RKO (cell line): ENCODE measurements around the gene LGALS9B.
"Not testable (repeated sequence)": the region's sequence is repeated elsewhere in the genome, so short reads cannot be mapped to it uniquely, and the experiment has no call there.

ENCODE experiments used
- DNase-seq: peaks from one replicate; pipeline ENCODE4 v3.0.0-alpha.2; 2016; ENCODE audit warnings: low spot score

Gene LGALS9B

DNA sequence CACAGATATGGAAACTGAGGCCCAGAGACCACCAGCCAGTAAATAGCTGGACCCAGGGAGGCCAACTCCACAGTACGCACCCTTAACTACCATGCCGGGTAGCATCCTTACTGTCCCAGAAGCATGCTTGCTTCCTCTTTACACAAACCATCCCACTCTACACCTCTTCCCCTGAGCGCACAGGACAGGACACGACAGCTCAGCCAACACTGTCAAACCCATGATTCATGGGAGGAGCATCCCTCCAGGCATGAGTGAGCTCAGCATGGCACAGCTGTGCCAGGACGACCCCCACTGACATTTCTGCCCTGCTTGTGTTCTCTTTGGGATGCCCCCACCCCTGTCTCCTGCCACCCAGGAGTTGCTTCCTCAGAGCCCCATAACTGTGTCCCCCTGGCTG, 340 bp downstream of the LGALS9B start:
- DNase-seq: not testable (repeated sequence)

- not testable (repeated sequence) for DNase-seq
These were observed 786 bp downstream of the LGALS9B start for GRCh38 chr17:20466553-20466952.

DNA sequence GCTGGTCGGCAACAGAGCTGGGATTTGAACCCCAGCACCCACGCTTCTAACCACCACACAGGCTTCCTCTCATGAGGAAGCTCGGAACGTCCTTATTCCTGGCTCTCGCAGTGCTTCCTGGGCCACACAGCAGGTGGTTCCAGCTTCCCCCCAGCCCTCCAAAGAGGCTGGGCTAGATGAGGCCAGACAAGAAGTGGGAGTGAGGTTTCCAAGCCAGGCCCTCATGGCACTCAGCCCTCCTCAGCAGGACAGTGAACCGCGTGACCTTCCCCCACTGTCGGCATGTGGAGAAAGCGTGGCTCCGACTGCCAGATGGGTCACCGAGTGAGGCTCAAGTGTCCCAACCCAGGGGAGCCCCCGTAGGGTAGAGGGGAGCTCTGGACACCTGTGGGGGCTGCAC, 1.8 kb downstream of the LGALS9B start:
- not testable (repeated sequence) for DNase-seq

- DNase-seq: not testable (repeated sequence)
These were observed 2.4 kb downstream of the LGALS9B start for GRCh38 chr17:20464854-20465414.

DNA sequence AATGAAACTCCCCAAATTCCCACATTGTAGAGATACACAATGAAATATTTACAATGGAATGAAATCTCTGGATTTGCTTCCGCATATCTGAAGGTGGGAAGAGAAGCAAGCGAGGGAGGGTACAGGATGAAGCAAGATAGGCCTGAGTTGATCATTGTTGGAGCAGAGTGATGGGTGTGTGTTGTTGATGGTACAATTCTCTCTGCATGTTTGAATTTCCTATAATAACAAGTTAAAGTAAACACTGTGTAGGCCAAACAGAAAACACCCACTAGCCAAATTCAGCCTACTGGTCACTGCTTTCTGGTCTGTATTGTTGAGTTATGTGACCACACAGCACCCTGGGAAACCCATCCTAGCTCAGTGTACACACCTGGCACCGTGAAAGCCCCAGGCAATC, 5.2 kb downstream of the LGALS9B start:
- not testable (repeated sequence) for DNase-seq

GRCh38 chr17:20457848-20458381, 9.4 kb downstream of the LGALS9B start:
- not testable (repeated sequence) for DNase-seq

DNA sequence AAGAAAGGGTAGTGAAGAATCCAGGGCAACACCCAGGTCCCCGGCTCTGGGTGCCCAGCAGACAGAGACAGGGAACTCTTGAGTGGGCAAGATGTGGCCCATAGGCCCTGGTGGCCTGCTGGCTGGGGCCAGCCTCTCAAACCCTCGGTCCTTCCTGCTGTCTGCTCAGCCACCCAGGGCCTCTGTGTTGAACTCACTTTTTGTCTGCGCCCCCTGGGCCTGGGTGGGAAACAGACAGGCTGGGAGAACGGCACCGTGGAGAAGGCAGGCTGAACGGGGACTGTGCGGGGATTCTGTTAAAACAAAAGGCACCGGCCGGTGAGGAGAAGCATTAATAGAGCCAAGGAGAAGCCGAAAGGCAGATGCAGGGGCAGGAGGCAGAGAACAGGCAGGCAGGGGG, 12.2 kb downstream of the LGALS9B start:
- DNase-seq: not testable (repeated sequence)

GRCh38 chr17:20453820-20454434, 13.4 kb downstream of the LGALS9B start:
- DNase-seq: not testable (repeated sequence)

DNA sequence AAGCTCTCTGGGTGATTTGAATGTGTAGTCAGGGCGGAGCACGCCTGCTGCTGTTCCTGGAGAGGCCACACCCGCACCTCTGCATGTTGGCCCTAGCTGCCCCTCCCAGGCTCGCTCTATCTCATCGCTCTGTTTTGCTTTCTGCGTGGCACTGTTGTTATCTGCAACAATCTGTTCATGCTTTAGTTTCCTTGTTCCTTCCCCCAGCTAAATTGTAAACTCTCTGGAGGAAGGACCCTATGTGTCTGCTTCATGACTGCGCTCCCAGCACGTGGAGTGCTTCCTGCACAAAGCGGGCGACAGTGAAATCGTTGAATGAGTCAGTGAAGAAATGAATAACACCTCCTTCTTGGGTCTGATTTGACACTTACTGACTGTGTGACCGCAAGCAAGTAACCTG, 16.5 kb downstream of the LGALS9B start:
- DNase-seq: peak; percentile 1

DNA sequence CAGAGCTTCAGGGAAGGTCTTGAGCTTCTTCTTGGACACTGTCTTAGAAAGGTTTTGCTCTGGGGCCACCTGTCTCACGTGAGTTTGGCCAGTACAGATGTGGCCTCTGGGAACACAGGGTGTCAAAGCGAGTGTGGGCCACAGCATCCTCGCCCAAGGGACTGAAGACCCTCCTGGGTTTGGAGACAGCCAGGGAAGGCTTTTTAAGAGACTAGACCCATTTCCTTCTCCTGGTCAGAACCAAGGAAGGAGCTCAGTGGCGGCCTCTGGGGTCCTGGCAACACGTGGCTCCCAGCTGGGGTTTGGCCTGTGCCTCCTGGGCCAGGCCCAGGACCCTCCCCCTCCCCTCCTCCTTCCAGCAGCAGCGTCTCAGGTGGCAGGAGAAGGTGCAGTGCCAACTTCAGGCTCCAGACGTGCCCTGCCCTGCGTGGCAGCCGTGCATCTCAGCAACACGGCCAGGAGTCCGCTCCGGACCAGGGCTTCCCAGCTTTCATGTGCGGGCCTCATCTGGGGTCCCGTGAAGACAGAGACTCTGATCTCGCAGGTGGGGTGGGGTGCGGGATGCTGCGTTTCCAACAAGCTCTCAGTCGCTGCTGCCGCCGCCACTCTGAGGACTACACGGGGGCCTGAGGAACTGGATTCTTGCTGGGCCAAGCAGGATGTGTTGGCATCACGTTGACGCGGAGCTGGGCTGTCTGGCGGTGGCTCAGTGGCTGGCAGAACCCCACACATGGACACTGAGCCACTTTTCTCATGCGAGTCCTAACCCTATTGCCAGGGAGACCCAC, 19.6 kb downstream of the LGALS9B start:
- not testable (repeated sequence) for DNase-seq

- DNase-seq: not testable (repeated sequence)
These were observed 20.4 kb downstream of the LGALS9B start for GRCh38 chr17:20446895-20447294.

DNA sequence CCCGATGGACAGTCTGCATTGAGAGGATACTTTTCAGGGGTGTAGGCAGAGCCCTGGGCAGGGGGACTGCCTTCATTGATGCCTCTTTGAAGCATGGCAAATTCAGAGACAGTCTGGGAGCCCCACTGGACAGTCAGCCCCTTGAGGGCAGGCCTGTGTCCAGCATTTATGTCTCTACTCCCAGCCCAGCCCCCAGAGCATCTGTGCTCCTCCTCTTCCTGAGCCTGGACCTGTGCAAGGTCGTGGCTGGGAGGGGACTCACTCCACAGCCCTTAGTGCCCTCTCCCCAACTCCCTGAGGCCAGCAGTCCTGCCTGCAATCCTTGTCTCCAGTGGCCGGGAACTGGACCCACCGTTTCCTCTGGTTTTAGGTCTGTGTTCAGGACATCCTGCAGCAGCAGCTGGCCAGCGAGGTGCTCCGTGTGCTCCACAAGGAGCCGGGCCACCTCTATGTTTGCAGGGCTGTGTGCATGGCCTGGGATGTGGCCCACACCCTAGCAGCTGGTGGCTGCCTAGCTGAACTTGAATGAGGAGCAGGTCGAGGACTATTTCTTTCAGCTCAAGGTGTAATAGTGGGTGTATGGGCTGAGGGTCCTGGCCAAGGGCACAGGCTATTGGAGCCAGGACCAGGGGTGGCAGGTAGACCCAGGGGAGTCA, 22.6 kb downstream of the LGALS9B start:
- DNase-seq: not testable (repeated sequence)

DNA sequence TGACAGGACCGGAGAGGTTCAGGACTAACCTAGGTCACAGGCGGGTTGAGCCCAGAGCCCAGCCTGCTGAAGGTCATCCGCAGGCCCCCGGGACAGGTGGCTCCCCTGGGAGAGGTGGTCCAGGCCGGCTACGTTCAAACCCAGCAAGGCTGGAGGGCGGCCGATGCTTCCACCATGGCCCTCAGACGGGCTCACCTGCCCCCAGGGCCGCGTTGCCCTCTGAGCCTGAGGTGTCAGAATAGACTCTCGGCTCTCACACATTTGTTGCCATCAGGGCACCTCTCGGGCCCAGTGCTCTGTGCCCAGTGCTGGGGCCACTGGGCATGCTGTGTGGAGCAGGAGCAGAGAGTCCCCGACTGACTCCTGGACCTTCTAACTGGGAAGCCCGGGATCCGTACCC, 23.2 kb downstream of the LGALS9B start:
- not testable (repeated sequence) for DNase-seq

DNA sequence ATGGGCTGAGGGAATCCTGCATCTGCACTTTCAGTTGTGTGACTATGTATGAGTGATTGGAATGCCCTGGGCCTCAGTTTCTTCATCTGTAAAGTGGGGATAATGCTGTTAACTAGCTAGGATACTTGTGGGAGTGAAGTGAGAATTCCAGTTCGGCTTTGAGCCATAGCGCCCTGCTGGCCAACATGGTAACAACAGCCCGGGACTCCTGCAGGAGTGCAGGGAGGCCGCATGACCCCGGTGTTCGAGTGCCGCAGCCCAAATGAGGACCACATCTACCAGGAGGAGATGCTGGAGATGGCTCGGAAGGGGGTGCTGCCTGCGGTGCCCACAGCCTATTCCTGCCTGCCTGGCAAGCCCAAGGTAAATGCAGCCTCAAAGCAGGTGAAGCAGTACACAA, 23.7 kb downstream of the LGALS9B start:
- not testable (repeated sequence) for DNase-seq

- not testable (repeated sequence) for DNase-seq
These were observed 26.7 kb downstream of the LGALS9B start for GRCh38 chr17:20440665-20441064.

- not testable (repeated sequence) for DNase-seq
These were observed 32.2 kb downstream of the LGALS9B start for GRCh38 chr17:20435166-20435565.

- DNase-seq: not testable (repeated sequence)
These were observed 34.0 kb downstream of the LGALS9B start for GRCh38 chr17:20433382-20433781.

DNA sequence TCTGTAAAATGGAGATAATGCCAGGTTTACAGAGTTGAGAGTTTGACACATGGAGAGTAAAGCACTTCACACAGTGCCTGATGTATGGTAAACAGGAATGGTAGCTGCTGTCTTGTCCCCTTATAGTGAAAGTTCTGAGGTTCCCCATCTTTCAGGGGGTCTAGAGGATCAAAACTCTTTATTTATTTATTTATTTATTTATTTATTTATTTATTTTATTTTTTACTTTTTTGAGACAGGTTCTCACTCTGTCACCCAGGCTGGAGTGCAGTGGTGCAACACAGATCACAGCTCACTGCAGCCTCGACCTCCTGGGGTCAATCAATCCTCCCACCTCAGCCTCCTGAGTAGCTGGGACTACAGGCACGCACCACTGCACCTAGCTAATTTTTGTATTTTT, 40.1 kb downstream of the LGALS9B start:
- DNase-seq: not testable (repeated sequence)

- not testable (repeated sequence) for DNase-seq
These were observed 44.5 kb downstream of the LGALS9B start for GRCh38 chr17:20422826-20423225.

GRCh38 chr17:20418838-20419237, 48.5 kb downstream of the LGALS9B start:
- DNase-seq: not testable (repeated sequence)

- DNase-seq: not testable (repeated sequence)
These were observed 49.8 kb downstream of the LGALS9B start for GRCh38 chr17:20417492-20418080.
